ENCODE data around the gene SRSF8. TPM values are rescaled to one million over a fixed set of nuclear protein-coding genes. Genes with fewer than 3 reads are reported as not detected.
A peak's percentile ranks its signal among the peaks of the same experiment; 100 is the strongest.

Gene SRSF8
- total and polyA plus RNA-seq, 9 of the 15 experiments (the other 6 are each of a cell fraction or from before 2014, with no cell fraction given) = 18.0 to 53.4 (median 27.9) TPM

DNA sequence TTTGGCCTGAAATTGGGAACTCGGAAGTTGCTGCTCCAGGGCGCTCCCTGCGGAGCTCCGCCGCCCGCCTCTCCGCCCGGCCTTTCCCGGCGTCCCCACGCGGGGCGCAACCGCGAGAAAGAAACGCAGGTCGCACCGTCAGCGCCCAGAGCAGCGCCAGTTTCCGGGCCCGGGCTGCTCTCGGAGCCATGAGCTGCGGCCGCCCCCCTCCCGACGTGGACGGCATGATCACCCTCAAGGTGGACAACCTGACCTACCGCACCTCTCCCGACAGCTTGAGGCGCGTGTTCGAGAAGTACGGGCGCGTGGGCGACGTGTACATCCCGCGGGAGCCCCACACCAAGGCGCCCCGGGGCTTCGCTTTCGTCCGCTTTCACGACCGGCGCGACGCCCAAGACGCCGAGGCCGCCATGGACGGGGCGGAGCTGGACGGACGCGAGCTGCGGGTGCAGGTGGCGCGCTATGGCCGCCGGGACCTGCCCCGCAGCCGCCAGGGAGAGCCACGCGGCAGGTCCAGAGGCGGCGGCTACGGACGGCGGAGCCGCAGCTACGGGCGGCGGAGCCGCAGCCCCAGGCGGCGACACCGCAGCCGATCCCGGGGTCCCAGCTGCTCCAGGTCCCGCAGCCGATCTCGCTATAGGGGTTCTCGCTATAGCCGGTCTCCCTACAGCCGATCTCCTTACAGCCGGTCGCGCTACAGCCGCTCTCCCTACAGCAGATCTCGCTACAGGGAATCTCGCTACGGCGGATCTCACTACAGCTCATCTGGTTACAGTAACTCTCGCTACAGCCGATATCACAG, 521 bp downstream of the SRSF8 start (continued):
- no peak for TF ChIP-seq ASH1L (IDR thresholded peaks at IDR 0.05; ENCODE audit: borderline replicate concordance, low read depth, partially characterized antibody)
- peak; percentile 74; the same call in 1 of the 2 replicates for TF ChIP-seq TARDBP (IDR thresholded peaks at IDR 0.05)
- no peak for TF ChIP-seq HDAC6 (IDR thresholded peaks at IDR 0.05; ENCODE audit: low read depth, low read length)
- no peak for TF ChIP-seq SFPQ (IDR thresholded peaks at IDR 0.05; ENCODE audit: low read depth, low read length)
- TF ChIP-seq, protein P1, sequence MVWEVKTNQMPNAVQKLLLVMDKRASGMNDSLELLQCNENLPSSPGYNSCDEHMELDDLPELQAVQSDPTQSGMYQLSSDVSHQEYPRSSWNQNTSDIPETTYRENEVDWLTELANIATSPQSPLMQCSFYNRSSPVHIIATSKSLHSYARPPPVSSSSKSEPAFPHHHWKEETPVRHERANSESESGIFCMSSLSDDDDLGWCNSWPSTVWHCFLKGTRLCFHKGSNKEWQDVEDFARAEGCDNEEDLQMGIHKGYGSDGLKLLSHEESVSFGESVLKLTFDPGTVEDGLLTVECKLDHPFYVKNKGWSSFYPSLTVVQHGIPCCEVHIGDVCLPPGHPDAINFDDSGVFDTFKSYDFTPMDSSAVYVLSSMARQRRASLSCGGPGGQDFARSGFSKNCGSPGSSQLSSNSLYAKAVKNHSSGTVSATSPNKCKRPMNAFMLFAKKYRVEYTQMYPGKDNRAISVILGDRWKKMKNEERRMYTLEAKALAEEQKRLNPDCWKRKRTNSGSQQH (CRISPR knock-in tag; IDR thresholded peaks at IDR 0.05) = no peak
- TF ChIP-seq ZC3H11A (IDR thresholded peaks at IDR 0.05; ENCODE audit: low read depth, low read length) = no peak
- peak; percentile 60 for TF ChIP-seq TAF1 (IDR thresholded peaks at IDR 0.05; ENCODE audit: control insufficient read depth, extremely low read depth, insufficient read depth, low read length, severe bottlenecking)
- peak; percentile 34; the same call in 1 of the 2 replicates for TF ChIP-seq ZNF143 (CRISPR knock-in tag; IDR thresholded peaks at IDR 0.05)
- TF ChIP-seq NFIX (CRISPR knock-in tag; IDR thresholded peaks at IDR 0.05; ENCODE audit: low read depth) = no peak
- TF ChIP-seq RBBP5 (IDR thresholded peaks at IDR 0.05; ENCODE audit: borderline replicate concordance, insufficient read depth, low read length, poor library complexity, severe bottlenecking) = peak; percentile 86
- peak; percentile 82 to 84 for TF ChIP-seq UBTF (IDR thresholded peaks at IDR 0.05; ENCODE audit: borderline replicate concordance in 1 of 2, low read depth in 2 of 2, low read length in 2 of 2)
- TF ChIP-seq TRIM28 (IDR thresholded peaks at IDR 0.05) = no peak
- TF ChIP-seq NCOA2 (IDR thresholded peaks at IDR 0.05; ENCODE audit: partially characterized antibody in 2 of 2) = no peak
- TF ChIP-seq, protein P2, sequence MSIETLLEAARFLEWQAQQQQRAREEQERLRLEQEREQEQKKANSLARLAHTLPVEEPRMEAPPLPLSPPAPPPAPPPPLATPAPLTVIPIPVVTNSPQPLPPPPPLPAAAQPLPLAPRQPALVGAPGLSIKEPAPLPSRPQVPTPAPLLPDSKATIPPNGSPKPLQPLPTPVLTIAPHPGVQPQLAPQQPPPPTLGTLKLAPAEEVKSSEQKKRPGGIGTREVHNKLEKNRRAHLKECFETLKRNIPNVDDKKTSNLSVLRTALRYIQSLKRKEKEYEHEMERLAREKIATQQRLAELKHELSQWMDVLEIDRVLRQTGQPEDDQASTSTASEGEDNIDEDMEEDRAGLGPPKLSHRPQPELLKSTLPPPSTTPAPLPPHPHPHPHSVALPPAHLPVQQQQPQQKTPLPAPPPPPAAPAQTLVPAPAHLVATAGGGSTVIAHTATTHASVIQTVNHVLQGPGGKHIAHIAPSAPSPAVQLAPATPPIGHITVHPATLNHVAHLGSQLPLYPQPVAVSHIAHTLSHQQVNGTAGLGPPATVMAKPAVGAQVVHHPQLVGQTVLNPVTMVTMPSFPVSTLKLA (conservative IDR thresholded peaks at IDR 0.05) = peak; percentile 66 to 87
- peak; percentile 90; the same call in 1 of the 2 replicates for TF ChIP-seq HMGXB4 (CRISPR knock-in tag; IDR thresholded peaks at IDR 0.05)
- TF ChIP-seq NFE2L1 (tag; IDR thresholded peaks at IDR 0.05; ENCODE audit: borderline replicate concordance, low read depth) = no peak
